Measurements from ENCODE around the gene PCSK6.
A peak's percentile ranks its signal among the peaks of the same experiment; 100 is the strongest.

Gene PCSK6

DNA sequence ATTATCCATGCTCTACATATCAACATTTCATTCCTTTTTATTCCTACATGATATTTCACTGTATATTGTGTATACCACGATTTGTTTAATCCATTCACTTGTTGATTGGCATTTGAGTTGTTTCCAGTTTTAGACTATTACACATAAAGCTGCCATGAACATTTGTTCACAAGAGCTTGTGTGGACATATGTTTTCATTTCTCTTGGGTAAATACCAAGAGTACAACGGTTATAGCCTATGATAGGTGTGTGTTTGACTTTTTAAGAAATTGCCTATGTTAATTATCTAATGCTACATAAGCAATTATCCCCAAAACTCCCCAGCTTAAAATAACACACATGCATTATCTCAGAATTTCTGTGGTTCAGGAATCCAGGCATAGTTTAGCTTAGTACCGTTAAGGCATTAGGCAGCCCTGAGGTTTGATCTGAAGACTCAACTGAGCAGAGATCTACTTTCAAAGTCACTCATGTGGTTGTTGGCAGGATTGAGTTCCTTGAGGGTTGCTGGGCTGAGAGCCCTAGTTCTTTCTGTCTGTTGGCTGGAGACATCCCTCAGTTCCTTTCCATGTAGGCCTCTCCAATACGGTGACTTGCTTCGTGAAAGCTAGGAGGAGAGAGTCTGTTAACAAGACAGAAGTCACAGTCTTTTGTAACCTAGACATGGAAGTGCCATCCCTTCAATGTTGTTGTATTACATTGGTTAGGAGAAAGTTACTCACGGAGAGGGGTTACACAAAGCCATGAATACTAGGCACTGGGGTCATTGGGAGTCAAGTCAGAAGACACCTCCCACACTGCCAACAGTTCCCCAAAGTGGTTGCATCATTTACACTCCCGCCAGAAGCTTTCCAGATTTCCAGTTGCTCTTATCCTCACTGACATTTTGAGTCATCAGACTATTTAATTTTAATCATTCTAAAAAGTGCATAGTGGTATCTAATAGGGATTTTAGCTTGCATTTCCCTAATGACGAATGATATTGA is 21.0 kb upstream of the PCSK6 start:
- peaks cover 11% of the 10 kb centered on the region for H3K27me3 Mint-ChIP-seq
- no peak overlapping the region for H3K4me3 Mint-ChIP-seq

DNA sequence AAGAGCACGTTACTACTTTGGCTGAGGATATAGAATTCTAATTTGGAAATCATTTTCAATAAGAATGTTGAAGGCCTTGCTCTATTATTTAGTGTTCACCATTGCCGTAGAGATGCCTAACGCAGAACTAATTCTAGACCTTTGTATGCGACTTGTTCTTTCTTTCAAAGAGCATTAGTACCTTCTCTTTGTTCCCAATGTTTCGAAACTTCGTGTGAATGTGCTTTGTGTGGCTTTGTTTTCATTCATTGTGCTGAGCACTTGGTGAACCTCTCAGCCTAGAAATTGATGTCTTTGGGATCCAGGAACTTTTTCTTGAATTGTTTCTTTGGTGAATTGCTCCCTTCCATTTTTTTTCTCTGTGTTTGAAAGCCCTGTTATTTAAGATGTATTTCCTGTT is 19.8 kb upstream of the PCSK6 start:
- Mint-ChIP-seq H3K4me3 (no peak overlapping the region), H3K27ac (no peak overlapping the region), H3K27me3 (peaks cover 14% of the 10 kb centered on the region), H3K9me3 (no peaks in the 10 kb centered on the region), H3K4me1 (ENCODE audit: low read depth) (no peaks in the 10 kb centered on the region), H3K36me3 (ENCODE audit: low read depth) (no peaks in the 10 kb centered on the region)
- no peak for DNase-seq

More for the DNA sequence above, 21.0 kb upstream of the PCSK6 start:
- DNase-seq, result no peak
- Mint-ChIP-seq H3K27ac (no peak overlapping the region), H3K9me3 (peaks cover 5% of the 10 kb centered on the region), H3K36me3 (ENCODE audit: low read depth) (no peaks in the 10 kb centered on the region), H3K4me1 (ENCODE audit: low read depth) (no peaks in the 10 kb centered on the region)

GRCh38 chr15:101506491-101506890 is 17.0 kb upstream of the PCSK6 start:
- no peak for DNase-seq
- H3K4me1 Mint-ChIP-seq (ENCODE audit: low read depth), result peaks cover 4% of the 10 kb centered on the region
- H3K27me3 Mint-ChIP-seq, result peaks cover 21% of the 10 kb centered on the region
- no peaks in the 10 kb centered on the region for H3K36me3 Mint-ChIP-seq (ENCODE audit: low read depth)
- no peak overlapping the region for H3K4me3 Mint-ChIP-seq
- no peaks in the 10 kb centered on the region for H3K9me3 Mint-ChIP-seq
- no peak overlapping the region for H3K27ac Mint-ChIP-seq

- Mint-ChIP-seq H3K27me3 (peaks cover 21% of the 10 kb centered on the region), H3K9me3 (no peaks in the 10 kb centered on the region), H3K27ac (no peak overlapping the region), H3K4me1 (ENCODE audit: low read depth) (peaks cover 11% of the 10 kb centered on the region), H3K4me3 (no peak overlapping the region), H3K36me3 (ENCODE audit: low read depth) (no peaks in the 10 kb centered on the region)
- DNase-seq, result no peak
These were observed 16.3 kb upstream of the PCSK6 start for GRCh38 chr15:101505610-101506337.

- H3K36me3 Mint-ChIP-seq (ENCODE audit: low read depth), result no peaks in the 10 kb centered on the region
- H3K27me3 Mint-ChIP-seq, result peaks cover 19% of the 10 kb centered on the region
- DNase-seq, result no peak
- H3K4me3 Mint-ChIP-seq, result no peak overlapping the region
- peaks cover 17% of the 10 kb centered on the region for H3K4me1 Mint-ChIP-seq (ENCODE audit: low read depth)
- H3K27ac Mint-ChIP-seq, result no peak overlapping the region
- no peaks in the 10 kb centered on the region for H3K9me3 Mint-ChIP-seq
These were observed 15.5 kb upstream of the PCSK6 start for GRCh38 chr15:101504866-101505609.

- H3K36me3 Mint-ChIP-seq (ENCODE audit: low read depth), result no peaks in the 10 kb centered on the region
- H3K27ac Mint-ChIP-seq, result no peak overlapping the region
- no peaks in the 10 kb centered on the region for H3K9me3 Mint-ChIP-seq
- no peak for DNase-seq
- H3K27me3 Mint-ChIP-seq, result peaks cover 19% of the 10 kb centered on the region
- no peak overlapping the region for H3K4me3 Mint-ChIP-seq
- H3K4me1 Mint-ChIP-seq (ENCODE audit: low read depth), result peaks cover 17% of the 10 kb centered on the region
These were observed 14.9 kb upstream of the PCSK6 start for GRCh38 chr15:101504373-101504772.

DNA sequence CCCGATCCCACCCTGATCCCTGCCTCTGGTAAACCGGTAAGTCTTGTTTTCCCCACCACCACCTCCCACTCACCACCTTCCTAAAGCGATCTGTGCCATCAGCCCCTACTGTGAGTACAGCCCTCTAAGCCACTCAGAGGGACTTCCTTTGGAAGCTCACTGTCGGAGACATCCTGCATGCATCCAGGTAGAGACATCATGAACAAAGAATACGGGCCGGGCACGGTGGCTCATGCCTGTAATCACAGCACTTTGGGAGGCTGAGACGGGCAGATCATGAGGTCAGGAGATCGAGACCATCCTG is 13.7 kb upstream of the PCSK6 start:
- peaks cover 17% of the 10 kb centered on the region for H3K4me1 Mint-ChIP-seq (ENCODE audit: low read depth)
- DNase-seq, result no peak
- no peaks in the 10 kb centered on the region for H3K36me3 Mint-ChIP-seq (ENCODE audit: low read depth)
- peaks cover 24% of the 10 kb centered on the region for H3K27me3 Mint-ChIP-seq
- no peak overlapping the region for H3K4me3 Mint-ChIP-seq
- H3K27ac Mint-ChIP-seq, result no peak overlapping the region
- no peaks in the 10 kb centered on the region for H3K9me3 Mint-ChIP-seq

DNA sequence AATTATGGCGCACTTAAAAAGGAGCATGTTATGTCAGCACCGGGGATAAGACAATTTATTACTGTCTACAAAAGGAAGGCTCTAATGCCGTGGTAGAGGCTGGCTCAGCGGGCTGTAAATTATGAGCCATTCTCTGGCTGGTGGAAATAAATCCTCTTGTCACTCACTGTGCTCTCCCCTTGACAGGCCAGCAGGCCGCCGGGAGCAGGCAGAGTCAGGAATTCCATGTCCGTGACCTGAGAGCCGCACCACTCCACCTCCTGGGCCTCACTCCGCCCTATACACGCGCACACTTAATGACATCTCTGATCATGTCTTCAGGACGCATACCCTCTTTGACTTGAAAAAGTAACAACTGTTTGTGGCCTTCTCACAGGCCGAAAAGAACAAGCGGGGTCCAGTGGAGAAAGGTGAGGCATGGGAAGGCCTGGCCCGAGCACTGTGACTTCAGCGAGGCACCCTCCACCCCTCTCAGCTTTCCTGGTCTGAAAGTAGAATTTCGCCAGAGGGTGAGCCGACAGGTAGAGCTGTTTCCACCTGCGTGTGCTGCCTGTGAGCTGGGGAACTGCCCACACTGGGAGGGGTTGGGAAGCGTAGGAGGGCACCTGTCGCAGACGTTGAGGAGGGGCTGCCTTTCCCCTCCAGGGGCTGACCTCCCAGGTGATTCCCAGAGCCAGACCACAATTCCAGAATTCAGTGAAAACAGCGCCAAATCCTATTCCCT is 13.2 kb upstream of the PCSK6 start:
- Mint-ChIP-seq H3K9me3 (no peaks in the 10 kb centered on the region), H3K36me3 (ENCODE audit: low read depth) (no peaks in the 10 kb centered on the region), H3K4me3 (no peak overlapping the region), H3K27me3 (peaks cover 28% of the 10 kb centered on the region), H3K4me1 (ENCODE audit: low read depth) (peaks cover 17% of the 10 kb centered on the region), H3K27ac (no peak overlapping the region)
- no peak for DNase-seq

DNA sequence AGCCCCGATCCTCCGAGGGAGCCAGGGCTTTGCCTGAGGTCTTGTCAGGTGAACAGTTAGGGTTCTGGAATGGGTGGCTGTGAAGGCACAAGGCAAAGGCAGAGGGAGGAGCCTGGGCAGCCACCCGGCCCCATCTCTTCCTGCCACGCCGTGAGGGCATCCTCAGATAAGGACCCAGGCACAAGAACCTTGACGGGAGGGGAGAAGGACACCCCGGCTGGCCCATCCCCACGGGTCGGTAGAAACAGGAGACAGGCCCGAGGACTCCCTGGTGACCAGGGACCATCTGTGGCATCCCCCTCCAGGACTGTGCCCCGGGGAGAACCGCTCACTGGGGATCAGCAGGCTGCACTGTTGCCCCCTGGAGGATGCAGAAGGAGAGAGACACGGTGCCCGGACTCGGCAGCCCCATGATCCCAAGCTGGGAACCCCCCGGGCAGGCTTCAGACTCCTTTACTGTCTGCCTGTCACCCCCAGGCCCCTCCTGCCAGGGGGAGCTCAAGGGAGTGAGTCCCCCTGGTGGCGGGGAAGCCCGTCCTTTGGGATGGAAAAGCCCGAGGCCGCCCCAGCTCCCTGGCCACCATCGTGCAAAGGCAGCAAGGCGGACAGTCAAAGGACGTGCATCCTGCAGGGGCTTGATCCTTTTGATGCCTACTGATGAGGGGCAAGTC is 12.3 kb upstream of the PCSK6 start:
- H3K27me3 Mint-ChIP-seq, result peaks cover 37% of the 10 kb centered on the region

GRCh38 chr15:101500865-101501551 is 11.5 kb upstream of the PCSK6 start:
- Mint-ChIP-seq H3K27me3 (peaks cover 45% of the 10 kb centered on the region), H3K4me3 (no peak overlapping the region), H3K9me3 (no peaks in the 10 kb centered on the region), H3K36me3 (ENCODE audit: low read depth) (no peaks in the 10 kb centered on the region), H3K4me1 (ENCODE audit: low read depth) (peaks cover 23% of the 10 kb centered on the region), H3K27ac (no peak overlapping the region)
- no peak for DNase-seq

More for the DNA sequence above, 12.3 kb upstream of the PCSK6 start:
- DNase-seq, result peak; percentile 71
- H3K4me1 Mint-ChIP-seq (ENCODE audit: low read depth), result peaks cover 19% of the 10 kb centered on the region
- H3K27ac Mint-ChIP-seq, result peak overlapping the region; percentile 76
- H3K9me3 Mint-ChIP-seq, result no peaks in the 10 kb centered on the region
- H3K4me3 Mint-ChIP-seq, result peak overlapping the region; percentile 46
- H3K36me3 Mint-ChIP-seq (ENCODE audit: low read depth), result no peaks in the 10 kb centered on the region

GRCh38 chr15:101499863-101500713 is 10.6 kb upstream of the PCSK6 start:
- Mint-ChIP-seq H3K27me3 (peaks cover 55% of the 10 kb centered on the region), H3K9me3 (no peaks in the 10 kb centered on the region), H3K4me1 (ENCODE audit: low read depth) (peaks cover 23% of the 10 kb centered on the region), H3K36me3 (ENCODE audit: low read depth) (no peaks in the 10 kb centered on the region), H3K27ac (no peak overlapping the region), H3K4me3 (no peak overlapping the region)
- DNase-seq, result no peak

DNA sequence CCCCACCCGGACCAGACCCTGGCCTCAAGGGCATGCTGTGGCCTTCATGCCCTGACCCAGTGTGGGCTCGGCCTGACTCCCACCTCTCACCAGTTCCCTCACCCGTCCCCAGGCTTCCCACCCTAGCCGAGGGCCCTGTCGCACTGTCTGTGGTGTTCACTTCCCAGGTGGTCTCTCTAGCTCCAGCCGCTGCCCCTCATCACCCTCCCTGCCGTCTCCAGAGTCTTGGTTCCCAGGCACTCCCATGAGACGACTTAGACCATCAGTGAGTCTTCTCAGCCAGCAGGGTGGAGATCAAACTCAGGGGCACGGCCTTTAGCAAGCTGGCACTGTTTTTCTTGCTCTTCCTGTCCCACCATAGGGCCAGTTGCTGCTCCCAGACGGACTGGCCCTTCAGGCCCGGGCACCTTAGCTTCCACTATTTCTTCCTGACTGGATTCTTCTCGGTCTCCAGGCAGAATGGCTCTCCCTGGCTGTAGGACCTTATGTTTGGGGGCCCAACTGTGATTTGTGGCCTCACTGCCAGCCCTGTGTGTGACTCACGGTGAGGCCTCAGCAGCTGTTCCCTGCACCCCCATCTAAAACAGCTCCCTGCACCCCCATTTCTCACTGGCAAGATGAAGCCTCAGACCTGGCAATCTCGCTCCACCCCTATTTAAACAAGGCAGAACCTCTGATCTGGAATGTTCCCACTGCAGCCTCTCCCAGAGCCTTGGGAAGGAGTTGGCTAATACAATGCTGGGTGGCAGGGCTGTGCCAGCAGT is 9.4 kb upstream of the PCSK6 start:
- DNase-seq, result no peak
- H3K9me3 Mint-ChIP-seq, result no peaks in the 10 kb centered on the region
- H3K4me3 Mint-ChIP-seq, result no peak overlapping the region
- H3K36me3 Mint-ChIP-seq (ENCODE audit: low read depth), result no peaks in the 10 kb centered on the region
- H3K27ac Mint-ChIP-seq, result no peak overlapping the region
- peaks cover 23% of the 10 kb centered on the region for H3K4me1 Mint-ChIP-seq (ENCODE audit: low read depth)
- H3K27me3 Mint-ChIP-seq, result peaks cover 60% of the 10 kb centered on the region

Measured in activated T-cell treated with anti-CD3 and anti-CD28 coated beads, Interleukin-2, amount 50 U/mL, for 24 hours (primary cell).